Stimulated activated CD4-positive, alpha-beta T cell treated with anti-CD3 and anti-CD28 coated beads, Interleukin-15, amount 100 ng/mL, for 1 hour (primary cell): ENCODE results near the gene CRABP2.

ENCODE experiments used
- DNase-seq, 2 donors: peaks; one replicate each; pipeline ENCODE4 v3.0.0-alpha.2; 2020; ENCODE audit warnings: low read depth in 1 of 2, low spot score in 1 of 2

CRABP2 gene

DNA sequence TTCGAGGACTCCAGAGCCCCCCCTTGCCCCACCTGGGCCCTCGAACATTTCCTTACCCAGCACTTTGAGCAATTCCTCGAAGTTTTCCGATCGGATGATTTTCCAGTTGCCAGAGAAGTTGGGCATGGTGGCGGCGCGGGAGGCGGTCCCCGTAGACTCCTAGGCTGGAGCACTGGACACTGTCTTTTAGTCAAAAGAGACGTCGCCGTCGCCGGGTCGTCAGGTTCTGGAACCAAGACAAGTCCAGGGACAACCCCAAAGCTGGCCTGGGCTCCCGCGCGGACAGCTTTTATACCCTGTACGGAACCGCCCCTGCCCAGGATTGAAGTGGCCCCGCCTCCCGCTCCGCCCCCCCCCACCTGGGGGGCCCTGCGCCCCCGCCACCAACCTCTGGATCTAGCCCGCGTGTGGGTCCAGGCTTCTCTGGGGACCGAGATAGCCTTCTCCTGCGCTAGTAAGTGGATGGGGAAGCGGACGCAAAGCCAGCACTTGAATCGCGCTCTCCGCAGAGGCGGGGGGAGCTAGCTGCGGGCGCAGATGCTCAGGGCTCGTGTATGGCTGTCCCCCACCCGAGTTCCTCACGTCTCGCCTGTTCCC, at the start of gene CRABP2:
Gene CRABP2 (minus strand): TSS at position 263 of the 597 bp plus-strand sequence. CDS start 137 bp downstream, at position 126.
- DNase-seq = no peak

DNA sequence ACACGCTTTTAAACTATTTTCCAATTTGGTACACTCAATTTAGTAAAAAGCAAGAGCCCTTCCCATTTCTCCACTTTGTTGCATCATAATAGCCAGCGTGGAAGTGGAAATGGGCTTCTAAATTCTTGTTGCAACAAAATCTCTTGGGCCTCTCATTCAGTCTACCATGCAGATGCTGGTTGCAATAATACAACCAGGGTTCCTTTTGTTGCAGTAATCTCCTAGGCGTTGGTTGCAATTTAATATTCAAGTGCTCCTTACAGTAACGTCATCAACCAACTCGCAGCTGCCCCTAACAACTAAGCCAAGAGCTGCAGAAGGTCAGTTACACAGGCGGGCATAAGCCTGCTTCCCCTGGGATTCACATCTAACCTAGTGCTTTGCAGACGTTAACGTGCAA, 48.8 kb upstream of the CRABP2 start:
- no peak for DNase-seq

DNA sequence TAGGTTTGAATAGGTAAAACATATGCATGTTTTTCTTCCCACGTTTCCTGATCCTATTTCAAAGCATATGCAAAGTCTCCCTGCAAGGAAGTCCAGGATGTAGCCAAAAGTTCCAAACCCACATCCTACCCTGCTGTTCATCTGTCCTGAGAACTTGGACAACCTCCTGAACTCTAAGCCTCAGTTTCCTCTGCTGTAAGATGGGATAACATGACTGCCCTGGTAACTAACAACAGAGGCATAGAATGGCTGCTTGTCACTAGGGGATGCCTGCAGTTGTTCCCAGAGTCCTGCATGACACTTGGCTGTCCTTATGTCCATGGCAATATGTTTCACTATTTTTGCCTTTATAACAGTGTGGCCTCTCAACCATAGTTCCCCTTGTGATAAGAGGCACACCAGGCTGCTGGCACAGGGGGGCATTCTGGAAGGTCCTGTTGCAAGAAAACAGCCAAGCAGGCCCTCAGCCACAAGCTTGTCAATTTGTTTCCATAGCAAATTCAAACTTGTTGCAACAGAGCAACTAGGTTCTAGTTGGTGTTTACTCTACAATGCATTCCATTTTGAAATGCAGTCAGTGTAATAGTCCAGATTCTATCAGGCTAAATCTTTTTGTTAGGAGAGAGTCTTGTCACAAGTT, 47.6 kb upstream of the CRABP2 start:
- no peak for DNase-seq

DNA sequence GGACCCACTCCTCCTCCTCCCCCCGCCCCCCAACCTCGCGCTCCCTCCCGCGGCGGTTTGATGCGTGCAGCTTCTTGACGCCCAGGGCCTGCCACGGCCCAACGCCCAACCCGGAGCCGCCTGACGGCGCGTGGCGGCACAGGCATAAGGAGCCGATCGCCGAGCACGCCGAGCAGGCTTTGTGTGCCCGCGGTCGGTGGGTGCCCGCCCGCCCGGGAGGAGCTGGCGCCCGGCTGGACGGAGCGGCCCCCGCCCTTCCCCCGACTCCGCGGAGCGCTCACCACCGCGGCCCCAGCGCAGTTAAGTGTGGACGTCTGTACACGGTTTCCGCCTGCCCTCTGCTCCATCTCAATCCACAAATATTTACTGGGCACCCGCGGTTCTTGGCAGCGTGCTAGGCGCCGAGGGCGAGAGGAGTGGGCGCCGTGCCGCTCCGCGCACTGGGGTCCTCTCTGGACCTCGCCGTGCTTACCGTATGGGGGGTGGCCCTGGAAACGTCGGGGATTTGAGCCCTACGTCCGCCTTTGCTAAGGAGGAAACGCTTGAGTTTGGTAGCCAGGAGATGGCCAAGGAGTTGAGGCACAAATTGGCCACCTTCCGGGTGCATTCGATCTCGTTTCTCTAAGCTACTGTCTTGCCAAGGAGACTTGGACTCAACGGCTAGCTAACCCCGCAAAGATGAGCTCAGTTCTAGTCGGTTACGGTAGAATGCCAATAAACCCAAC, 46.5 kb upstream of the CRABP2 start:
- DNase-seq = peak; percentile 95 to 97

DNA sequence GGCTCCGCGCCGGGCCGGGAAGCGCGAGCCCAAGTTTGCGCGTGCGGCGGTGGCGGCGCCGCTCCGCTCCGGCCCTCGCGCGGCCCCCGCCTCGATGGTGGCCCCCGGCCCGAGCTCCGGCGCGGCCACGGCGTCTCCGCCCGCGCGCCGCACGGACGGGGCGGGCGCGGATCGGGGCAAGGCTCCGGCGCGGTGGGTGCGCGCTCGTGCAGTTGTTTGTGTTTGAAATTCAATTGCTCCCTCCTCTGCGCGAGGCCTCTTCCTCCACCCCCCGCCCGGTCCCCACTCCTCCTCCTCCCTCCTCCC, 46.0 kb upstream of the CRABP2 start, which contains the start of gene HDGF:
Gene HDGF (minus strand): TSS at position 225 of the 306 bp plus-strand sequence. CDS start 246 bp downstream, outside the sequence.
- no peak for DNase-seq

DNA sequence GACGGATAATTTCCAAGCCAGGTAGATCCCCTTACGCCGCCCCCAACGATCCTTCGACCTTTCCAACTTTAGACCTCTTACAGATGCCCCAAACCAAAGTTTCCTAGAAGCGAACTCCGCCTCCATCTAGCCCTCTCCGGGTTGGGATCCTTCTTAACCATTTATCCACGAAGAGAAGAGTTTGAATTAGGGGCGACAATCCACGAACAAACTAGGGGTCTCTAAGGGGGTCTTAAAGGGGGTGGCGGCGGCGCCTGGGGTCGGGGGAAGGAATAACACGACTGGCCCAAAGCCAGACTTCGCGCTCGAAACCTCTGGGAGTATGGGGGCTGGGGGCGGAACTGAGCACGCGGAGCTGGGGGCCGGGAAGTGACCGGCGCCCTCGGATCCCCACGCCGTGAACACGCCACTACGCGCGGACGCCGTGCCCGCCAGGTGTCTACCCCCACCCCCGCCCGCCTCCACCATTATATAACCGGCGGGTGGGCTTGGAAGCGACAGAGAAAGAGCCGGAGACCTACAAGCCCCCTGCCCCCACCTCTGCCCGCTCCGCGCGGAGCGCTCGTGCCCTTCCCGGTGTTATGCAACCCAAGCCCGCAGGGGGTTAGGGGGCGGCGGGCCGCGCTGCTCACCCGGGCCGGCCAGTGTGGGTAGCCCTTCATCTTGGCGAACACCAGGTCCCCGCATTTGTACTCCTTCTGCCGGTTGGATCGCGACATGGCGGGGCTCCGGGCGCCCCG, 45.5 kb upstream of the CRABP2 start:
- no peak for DNase-seq

DNA sequence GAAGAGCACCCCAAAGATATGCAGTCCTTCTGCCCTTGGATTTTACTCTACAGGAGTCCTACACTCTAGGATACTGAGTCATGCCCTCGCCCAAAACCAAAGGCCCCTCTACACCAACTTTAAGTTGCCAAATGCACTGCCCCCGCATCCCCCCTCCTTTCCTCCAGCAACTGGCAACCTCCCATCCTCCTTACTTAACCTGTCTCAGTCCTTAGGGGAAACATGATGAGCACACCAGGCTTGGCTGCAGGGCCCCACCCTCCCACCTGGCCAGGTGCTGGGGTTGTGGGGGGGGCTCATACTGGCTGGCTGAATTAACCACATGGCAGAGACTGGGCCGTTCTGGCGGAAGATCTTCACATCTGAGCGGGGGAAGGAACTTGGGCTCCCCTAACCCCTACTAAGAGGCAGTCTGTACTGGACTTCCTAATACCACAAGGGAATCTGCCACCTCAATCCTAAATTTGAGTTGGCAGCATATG, 44.8 kb upstream of the CRABP2 start:
- no peak for DNase-seq

DNA sequence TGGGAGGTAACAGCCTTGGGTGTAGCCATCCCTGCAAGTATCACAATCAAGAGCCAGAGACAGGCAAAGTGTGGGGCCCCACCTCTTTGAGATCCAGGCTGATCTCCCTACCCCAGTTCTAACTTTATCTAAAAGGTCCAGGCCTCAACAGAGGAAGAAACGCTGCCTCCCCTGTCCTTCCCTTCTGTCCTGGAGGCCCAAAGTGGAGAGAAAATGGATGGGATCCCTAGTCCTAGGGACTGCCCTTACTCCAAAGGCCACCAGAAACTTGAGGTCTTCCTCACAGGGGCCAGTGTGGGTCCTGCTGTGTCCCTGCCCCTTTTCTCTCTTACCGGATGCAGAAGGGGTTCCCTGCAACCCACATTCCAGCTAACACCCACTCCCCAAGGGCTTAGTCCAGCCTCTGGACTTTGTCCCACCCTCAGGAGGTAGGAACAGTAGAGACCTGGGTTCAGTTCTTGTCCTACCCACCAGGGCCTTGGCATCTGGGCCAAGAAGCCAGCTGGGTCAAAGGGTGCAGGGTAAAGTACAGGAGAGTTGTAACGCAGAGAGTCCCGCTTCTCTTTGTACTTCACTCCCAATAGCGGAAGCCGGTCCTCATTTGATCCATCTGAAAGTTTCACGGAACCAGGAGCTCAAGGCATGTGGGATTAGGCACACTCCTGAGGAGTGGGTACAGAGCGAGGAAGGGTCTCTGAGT, 44.2 kb upstream of the CRABP2 start:
- DNase-seq = no peak

DNA sequence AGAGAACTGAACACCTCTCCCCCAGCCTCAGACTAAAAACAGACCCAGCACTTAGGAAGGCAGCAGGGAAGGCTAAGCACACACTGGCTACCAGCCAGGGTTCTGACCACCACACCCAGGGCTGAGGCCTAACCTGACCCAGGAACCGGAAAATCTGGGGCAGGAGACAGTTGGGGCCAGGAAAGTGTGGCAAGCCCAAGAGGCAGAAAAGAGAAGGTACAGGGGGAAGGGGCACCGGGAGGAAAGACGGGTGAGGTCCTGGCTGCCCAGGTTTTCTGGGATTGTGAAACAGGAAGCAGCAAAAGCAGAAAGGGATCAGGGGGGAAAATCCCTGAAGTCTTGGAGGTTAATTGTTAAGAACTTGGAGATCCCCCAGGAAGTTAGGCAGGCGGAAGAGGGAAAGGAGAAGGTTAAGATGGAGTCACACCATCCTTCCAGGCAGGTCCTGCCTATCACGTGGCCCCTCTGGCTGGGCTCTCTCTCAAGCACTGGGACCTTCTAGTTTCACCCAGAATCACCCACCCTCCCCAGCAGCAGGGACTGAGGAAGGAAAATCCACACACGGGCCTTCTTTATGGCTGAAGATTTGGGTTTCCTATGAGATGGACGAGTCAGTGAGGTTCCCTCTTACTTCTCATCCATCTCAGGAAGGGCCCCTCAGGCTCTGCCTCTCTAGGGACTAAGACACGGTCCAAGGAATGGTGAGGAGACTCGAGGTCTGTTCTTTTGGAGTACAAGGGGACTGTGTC, 43.5 kb upstream of the CRABP2 start:
- no peak for DNase-seq

DNA sequence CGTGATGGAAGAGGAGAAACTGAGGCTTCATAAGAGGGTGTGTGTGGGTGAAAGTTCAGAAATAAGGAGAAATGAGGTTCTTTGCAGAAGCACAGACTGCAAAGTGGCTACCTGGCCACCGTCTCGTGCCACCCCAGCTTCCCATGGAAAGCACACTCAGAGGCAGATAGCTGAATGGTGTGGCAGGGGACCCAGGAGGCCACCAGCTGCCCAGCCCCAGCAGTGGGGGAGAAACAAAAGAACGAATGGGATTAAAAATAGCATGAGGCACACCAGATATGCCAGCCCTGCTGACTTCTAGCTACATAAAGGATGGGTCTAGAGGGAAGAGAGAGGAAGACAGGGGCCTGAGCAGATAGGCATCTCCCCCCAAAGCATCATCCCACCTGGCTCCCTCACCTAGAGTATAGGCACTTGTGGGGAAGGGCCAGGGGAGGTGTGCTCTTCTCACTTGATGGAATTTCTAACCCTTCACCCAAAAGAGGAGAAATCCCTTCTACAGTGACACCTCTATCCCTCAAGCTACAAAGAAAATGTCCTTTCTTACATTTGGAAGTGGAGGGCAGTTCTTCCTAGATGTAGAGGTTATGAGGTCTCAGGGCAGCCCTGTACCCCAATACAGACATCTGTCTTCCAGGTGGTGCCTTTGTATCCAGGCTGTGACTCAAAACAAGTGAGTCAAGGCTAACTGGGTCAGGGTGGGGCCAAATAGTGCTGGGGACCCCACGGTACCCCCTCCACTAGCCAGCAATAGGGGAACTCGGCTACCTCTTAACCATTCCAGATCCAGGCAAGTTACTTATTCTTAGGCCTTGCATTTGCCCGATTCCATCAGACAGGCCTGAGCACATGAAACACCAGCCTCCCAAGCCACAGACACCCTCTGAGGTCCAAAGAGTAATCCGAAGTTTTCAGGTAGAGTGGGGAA, 42.6 kb upstream of the CRABP2 start:
- no peak for DNase-seq

DNA sequence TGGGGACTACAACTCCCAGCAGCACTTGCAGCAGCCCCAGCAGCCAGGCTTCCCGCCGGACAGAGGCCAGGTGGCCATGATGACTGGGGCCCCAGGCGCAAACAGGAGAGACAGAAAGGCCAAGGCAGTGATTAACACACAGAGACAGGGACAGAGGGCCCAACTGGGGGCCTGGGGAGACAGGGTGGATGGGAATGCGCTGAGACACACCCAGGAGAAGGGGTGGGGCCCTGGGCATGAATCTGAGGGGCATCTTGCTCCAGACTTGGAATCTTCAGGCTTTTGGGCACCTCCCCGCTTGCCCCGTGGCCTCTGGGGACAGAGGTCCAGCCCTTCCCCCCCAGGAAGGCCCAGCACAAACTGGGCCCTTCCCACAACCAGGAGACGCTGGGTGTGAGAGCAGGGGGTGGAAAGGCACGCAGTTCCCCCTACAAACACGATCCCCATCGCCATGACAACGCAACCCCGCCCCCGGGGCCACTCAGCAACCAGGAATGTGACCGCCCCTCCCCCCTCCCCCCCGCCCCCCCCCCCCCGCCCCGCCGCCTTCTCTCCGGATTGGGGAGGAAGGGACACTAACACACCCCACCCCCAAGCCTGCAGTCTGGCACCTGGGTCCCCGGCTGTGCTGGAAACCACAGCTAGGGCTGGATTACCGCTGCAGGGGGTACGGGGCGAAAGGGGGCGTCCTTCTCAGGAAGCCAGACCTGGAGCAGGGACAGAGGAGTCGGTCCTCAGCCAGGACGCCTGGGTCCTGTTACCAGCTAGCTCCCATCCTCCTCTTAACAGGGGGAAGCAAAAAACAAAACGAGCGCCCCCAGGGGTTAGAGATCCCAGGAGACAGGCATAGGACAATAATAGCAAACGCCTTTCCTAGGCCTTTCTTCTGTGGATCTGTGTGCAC, 41.6 kb upstream of the CRABP2 start:
- no peak for DNase-seq

DNA sequence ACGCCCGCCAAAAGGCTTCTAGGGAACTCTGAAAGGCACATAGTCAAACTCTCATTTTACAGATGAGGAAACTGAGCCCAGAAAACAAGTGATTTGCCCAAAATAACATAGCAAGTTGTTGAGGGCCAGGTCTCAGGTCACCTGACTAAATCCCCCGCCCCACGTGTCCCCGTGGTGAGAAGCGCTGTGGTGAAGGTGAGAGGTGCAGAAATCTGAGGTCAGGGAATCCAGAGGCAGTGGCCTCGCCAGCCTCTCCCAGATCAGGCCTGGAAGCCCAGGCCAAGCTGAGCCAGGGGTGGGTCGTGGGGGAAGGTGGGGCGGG, 41.0 kb upstream of the CRABP2 start:
- no peak for DNase-seq

DNA sequence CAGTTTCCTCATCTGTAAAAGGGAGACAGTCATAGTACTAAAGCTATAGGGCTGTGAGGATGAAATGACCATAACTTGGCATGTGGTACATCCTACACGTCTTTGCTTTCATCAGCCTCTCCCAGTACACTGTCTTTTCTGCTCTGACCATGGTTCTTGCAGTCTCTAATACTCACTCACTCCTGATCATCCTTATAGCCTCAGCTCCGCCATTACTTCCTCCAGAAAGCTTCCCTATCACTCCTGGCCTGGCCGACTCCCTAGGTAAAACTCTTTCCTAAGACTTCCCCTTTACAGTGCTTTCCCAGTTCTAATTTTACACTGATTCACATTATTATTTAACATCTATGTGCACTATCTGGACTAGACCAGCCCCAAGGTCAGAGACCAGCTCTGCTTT, 40.5 kb upstream of the CRABP2 start:
- DNase-seq = no peak

DNA sequence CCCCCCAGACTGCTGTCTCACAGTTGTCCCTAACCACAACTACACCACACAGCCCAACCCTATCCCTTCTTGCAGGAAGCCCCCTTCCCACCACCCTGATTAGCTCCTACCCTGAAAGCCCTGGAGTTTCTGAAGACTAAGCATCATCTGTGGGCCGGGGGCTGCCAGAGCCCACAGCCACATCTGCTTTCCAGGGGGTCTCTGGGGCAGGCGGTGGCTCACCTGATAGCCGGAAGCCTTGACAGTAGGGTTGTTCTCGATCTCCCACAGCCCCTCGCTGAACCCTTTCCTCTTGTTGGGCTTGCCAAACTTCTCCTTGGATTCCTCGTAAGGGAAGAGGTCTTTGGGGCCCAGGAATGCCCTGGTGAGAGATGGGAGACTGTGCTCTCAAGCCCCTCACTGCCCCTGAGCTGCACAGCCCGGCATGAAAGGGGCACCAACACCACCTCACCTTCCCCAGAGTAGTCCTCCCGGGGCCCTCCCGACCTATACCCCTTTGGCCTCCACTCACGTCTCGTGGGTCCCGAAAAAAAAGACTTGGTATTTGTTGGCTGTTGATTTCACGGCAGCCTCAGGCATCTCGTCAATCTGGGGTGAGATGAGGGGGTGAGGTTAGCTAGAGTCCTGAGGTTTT, 39.5 kb upstream of the CRABP2 start:
- DNase-seq = no peak

DNA sequence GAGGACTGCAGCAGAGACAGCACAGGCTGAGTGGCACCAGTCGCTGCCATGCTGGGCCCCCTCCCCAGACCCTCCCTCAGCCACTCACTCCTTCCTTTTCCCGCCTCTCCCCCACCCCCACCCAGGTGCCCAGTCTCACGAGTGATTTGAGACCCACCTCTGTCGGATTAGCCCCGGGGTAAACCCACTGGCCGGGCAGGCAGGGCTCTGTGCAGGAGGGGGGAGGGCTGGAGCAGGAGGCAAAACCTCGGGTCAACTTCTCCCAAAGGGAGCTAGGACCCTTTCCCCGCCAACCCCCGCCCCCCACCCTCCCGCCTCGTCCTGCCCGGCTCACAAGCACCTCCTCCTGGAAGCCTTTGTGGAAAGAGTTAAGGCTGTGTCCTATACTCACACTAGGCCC, 39.0 kb upstream of the CRABP2 start:
- no peak for DNase-seq

DNA sequence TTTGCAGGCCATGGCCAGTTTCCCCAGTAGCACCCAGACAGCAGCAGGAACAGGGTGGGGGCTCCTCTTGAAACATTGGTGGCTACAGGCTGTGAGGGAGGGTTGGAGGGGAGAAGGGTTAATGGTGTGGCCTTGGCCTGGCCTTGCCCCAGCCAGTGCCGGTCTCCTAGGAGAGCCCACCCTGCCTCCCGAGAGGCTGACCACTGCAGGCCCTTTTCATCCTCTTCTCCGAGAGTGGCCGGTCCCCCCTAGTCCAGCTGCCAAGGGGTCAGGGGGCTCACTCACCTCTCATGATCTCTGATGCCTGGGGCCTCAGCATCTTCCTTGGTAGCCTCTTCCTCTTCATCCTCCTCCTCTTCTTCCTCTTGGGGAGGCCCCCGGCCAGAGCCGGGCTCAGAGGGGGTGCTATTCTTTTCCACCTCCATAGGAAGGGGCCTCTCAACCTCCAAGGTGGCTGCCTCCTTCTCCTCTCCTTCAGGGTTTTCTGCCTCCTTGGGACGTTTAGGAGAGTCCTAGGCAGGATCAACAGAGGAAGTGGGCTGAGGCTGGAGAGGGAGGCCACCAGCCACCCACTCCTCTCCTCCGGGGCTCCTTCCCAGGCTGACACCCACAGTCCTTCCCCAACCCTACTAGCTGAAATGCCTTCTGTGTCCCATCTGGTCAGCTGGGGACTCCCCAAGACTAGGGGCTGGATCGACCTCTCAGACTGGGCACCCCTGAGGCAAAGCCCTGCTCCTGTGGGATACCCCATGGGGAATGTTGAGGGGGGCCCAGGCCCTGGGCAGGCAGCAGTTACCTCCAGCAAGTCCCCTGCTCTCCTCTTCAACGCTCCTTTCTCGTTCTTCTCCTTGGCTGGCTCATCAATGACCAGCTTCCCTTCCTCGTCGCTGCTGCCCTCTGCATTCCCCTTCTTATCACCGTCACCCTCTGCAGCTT, 38.3 kb upstream of the CRABP2 start:
- no peak for DNase-seq

DNA sequence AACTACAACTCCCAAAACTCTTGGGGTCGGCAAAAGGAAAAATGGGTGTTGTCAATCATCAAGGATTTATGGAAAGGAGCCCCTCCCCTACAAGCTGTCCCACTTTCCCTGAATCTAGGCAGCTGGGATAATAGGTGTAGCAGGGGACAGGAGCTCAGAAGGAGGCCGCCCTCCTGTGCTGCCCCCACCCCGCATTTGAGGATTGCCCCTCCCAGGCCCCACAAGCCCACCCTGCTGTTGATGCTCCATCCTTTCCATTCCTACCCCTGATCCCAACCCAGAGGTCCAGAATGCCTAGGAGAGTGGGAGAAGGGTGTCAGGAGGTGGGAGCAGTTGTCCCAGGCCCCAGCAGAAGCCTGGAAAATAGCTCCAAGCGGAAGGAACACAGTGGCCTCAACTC, 37.4 kb upstream of the CRABP2 start:
- no peak for DNase-seq
